ENCODE results near the gene SOWAHB.

Gene SOWAHB, protein sequence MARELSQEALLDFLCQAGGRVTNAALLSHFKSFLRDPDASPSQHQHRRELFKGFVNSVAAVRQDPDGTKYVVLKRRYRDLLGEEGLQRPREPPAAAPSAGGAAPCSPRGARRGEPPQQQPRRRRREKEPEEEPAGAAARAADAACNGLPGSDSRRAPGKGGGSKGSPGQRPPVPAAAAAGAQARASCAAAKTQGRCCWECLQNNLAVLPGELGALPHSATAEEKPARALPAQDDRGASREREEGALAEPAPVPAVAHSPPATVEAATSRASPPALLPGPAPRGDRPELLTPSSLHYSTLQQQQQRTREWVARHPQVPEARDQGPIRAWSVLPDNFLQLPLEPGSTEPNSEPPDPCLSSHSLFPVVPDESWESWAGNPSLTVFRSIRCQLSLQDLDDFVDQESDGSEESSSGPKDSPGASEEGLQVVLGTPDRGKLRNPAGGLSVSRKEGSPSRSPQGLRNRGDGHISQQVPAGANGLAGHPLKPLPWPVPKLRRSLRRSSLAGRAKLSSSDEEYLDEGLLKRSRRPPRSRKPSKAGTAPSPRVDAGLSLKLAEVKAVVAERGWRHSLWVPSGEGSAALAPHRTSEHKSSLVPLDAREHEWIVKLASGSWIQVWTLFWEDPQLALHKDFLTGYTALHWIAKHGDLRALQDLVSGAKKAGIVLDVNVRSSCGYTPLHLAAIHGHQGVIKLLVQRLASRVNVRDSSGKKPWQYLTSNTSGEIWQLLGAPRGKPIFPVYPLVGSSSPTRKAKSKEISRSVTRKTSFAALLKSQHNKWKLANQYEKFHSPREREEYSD

DNA sequence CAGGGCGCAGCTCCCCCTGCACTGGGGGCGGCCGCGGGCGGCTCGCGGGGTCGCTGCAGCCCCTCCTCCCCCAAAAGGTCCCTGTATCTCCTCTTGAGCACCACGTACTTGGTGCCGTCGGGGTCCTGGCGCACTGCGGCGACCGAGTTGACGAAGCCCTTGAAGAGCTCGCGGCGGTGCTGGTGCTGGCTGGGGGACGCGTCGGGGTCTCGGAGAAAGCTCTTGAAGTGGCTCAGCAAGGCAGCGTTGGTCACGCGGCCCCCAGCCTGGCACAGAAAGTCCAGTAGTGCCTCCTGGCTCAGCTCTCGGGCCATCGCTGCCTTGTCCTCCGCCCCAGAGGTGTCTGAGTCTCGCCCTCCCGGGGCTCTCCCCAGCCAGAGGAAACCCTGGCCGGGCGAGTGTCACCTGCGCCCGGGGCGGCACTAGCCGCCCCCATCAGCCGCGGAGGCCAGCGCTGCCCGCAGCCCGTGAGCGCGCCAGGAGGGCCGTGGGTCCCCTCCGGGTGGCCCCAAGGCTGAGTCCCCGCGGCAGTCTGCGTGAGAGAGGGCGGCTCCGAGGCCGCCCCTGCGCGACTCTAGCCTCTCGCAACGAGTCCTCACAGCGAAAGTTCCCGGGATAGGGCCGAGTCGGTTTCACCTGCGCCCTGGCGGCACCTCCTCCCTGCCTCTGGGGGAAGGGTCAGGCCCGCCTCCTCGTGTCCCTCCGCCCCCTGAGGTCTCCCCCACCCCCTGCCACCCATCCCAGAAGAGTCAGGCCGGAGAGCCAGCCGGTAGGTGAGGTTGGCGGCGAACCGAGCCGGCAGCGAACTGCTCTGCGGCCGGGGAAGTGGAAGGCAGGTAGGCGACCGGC lies at the start of gene SOWAHB:
TSS of gene SOWAHB (minus strand) at position 609 of the 849 bp plus-strand sequence. CDS start at position 314, 295 bp downstream.
- peak; percentile 24 for DNase-seq (ENCODE audit: low spot score)

DNA sequence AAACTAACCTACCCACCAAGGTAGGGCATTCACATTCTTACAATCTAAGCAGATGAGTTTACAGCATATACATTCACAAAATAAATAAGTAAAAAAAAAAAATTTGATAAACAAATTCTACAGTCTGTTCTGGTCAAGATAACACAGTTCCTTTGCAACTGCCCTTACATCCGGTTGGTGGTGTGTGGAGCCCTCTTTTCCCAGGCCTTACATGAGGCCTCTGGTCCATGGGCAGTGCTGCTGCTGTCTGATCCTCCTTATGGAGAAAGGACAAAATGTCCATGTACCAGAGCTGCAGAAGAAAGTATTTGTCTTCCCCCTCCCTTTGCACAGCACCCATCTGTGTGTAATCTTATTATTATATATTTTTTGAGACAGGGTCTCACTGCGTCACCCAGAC lies 49.4 kb upstream of the SOWAHB start:
- DNase-seq (ENCODE audit: low spot score): no peak

DNA sequence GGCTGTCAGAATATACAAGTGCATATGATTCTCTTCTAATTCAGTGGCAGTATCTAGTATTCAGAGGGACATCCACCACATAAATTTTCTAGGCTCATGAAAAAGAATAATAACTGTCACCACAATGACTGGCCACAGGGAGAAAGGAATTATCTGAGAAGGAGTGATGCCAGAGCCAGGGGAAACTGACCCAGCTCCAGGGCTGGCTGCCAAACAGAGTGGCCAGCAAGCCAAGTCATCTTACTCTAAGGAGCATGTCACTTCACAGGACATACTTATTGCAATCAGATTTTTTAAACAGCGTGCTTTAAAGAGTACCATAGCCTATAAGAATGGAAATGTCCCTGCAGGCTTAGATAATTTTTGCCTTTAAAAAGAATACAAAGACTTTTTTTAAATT lies 45.8 kb upstream of the SOWAHB start:
- no peak for DNase-seq (ENCODE audit: low spot score)

DNA sequence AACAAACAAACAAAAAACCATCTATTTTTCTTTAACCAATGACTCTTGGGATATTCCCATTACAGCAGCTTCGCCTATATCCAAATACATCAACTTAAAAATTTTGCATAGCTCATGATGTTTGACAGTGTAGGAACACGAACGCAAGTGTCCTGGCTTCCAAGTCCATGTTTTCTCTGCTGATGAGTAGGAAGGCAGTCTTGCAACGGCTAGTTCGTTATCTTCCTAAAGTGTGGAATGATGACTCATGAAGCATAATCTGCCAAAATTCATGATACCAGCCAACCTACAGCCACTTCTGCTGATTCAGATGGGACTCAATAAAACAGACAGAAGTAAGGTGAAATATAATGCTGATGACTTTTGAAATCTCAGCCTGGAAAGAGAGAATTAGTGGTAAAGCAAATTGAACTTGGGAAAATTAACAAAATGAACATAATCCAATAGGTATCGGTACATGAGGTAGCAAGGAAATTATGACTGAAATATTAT lies 45.2 kb upstream of the SOWAHB start:
- no peak for DNase-seq (ENCODE audit: low spot score)

DNA sequence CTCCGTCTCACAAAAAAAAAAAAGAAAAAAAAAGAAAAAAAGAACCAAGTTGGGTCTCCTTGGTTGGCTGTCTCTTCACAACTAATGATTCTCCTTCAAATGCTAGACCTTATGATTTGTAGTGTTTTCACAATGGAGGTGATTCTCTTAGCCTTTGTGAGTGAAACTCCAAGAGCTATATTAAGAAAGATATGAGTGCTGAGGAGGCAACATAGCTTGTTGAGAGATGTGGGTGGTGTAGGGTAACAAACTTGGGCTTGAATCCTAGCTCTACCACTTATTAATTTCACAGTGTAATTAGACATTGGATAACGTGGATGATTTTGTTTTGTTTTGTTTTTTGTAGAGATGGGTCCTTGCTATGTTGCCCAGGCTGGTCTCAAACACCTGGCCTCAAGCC lies 41.2 kb upstream of the SOWAHB start:
- DNase-seq (ENCODE audit: low spot score): no peak

DNA sequence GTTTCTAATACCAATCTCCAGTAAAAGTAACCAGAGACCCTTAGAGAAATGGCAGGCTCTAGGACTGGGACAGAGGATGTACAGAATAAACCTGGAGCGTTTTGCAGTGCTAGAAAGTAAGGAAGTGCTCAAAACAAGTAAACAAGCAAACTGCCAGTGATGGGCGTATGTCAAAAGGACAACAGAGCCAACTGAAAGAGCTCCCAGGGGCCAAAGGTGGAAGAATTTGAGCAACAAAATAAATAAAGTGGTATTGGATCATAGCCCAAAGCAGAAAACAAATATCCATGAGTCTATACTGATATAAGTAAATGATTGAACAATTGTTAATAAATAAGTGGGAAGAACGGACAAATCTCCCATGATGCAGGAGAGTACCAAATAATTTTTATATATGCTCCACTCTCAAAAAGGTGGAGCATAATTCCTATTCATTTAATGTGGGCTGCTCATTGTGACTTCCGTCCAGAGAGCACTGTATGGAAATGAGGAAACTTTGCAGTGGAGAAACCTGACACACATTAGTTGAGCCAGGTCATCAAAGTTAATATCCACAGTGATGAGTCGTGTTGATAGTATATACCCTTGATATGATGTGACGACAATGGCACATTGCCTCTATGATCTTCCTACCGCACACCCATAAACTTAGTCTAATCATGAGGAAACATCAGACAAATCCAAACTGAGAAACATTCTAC lies 33.8 kb upstream of the SOWAHB start:
- DNase-seq (ENCODE audit: low spot score): no peak

DNA sequence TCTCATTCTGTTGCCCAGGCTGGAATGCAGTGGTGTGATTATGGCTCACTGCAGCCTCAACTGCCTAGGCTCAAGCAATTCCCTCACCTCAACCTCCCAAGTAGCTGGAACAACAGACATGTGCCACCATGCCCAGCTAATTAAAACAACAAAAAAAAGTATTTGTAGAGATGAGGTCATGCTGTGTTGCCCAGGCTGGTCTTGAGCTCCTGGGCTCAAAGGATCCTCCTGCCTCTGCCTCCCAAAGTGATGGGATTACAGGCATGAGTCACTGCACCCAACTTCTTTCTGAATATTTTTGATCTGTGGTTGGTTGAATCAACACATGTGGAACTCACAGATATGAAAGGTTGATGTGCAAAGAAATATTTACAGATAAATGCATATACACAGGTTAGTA lies 33.1 kb upstream of the SOWAHB start:
- no peak for DNase-seq (ENCODE audit: low spot score)

DNA sequence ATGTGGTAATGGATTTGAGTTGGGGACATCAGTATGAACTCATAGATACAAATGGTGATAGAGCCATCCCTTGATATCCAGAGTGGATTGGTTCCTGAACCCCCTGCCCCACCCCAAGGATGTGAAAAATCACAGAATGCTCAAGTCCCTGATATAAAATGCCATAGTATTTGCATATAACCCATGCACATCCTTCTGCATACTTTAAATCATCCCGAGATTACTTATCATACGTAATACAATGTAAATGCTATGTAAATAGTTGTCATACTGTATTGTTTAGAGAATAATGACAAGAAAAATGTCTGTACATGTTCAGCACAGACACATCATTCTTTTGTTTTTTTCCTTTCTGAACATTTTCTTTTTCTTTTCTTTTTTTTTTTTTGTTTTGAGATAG lies 32.7 kb upstream of the SOWAHB start:
- no peak for DNase-seq (ENCODE audit: low spot score)

DNA sequence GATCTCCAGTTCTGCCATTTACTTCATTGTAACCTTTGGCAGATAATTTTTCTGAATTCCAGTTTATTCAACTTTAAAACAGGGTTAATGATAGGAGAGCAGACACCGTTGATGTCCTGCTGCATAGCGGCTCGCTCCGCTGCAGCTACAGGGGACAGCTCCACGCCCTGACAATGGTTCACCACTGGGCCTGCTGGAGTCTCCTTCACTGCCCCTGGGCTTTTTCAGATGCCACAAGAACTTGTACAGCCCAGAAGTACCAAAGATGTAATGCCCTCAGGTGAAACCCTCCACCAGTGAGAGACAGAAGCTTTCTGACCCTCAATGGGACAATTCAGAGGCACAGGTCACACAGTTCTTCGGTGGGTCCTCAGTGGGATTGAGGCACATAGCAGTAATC lies 28.9 kb upstream of the SOWAHB start:
- no peak for DNase-seq (ENCODE audit: low spot score)

DNA sequence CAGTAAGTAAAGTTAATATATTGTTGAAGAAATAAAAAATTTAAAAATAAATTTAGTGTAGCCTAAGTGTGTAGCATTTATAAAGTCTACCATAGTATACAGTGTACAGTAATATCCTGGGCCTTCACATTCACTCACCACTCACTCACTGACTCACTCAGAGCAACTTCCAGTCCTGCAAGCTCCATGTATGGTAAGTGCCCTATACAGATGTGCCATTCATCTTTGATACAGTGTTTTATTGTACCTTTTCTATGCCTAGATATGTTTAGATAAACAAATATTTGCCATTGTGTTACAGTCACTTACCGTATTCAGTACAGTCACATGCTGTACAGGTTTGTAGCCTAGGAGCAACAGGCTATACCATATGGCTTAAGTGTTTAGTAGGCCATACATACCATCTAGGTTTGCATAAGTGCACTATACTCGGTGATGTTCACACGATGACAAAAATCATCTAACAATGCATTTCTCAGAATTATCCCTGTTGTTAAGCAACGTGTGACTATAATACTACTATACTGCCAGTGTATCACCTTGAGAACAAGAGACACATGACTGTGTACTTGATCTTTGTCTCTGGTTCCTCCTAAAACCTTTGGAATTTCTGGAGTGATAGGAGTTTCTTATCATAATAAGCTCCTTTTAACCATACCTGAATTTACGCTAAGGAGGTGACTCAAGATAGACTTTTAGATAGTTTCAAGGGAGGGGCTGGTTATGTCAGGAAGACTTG lies 25.8 kb upstream of the SOWAHB start:
- DNase-seq (ENCODE audit: low spot score): no peak

DNA sequence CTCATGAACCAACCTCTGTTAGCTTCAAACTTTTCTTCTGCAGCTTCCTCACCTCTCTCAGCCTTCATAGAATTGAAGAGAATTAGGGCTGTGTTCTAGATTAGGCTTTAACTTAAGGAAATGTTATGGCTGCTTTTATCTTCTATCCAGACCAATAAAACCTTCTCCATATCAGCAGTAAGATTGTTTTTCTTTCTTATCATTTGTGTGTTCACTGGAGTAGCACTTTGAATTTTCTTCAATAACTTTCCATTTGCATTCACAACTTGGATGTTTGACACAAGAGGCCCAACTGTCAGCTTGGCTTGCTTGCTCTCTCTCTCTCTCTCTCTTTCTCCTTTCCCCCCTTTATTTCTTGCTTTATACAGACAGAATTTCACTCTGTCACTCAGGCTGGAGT lies 22.8 kb upstream of the SOWAHB start:
- no peak for DNase-seq (ENCODE audit: low spot score)

DNA sequence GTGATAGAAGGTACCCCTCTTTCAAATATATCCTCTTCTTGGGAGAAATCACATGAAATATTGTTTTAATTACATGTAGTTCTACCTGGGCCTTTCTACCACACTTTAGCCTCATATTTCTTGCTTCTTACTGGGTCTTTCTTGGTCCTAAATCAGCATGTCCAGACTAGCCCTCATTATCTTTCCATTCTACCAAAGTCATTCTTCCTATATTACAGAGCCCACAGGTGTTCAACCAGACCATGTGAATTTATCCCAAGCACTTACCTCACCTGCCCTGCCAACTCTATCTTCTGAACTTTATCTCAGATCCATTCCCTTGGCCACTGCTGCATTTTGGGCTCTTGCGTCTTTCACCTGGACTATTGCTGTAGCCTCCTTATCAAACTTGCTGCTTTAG lies 11.8 kb upstream of the SOWAHB start:
- DNase-seq (ENCODE audit: low spot score): no peak

DNA sequence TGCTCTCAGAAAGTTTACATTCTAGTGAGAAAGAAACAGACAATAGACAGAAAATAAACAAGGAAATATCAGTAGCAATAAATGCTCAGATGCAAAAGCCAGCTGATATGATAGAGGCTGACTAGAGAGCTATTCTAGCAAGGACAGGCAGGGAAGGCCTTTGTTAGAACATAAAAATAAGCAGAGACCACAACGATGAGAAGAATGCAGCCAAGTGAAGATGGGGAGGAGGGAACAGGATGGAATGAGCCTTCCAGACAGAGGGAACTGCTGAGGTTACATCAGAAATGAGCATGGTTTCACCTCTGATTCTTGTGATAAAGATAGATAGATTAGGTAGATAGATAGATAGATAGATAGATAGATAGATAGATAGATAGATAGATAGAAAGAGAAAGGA lies 7.6 kb upstream of the SOWAHB start:
- DNase-seq (ENCODE audit: low spot score): no peak

DNA sequence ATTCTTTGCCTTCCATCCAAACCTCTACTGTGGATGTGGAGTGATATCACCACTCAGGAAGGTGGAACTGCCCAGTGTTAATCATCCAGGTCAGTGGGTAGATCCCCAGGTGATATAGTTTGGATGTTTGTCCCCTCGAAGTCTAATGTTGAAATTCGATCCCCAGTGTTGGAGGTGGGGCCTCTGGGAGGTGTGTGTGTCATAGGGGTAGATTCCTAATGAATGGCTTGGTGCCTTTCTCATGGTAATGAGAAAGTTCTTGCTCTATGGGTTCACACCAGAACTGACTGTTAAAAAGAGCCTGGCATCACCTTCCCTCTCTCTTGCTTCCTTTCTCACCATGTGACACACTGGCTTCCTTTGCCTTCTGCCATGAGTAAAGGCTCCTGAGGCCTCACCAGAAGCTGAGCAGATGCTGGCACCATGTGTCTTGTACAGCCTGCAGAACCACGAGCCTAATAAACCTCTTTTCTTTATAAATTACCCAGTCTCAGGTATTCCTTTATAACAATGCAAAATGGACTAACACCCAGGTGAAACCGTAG lies 6.8 kb upstream of the SOWAHB start:
- no peak for DNase-seq (ENCODE audit: low spot score)

DNA sequence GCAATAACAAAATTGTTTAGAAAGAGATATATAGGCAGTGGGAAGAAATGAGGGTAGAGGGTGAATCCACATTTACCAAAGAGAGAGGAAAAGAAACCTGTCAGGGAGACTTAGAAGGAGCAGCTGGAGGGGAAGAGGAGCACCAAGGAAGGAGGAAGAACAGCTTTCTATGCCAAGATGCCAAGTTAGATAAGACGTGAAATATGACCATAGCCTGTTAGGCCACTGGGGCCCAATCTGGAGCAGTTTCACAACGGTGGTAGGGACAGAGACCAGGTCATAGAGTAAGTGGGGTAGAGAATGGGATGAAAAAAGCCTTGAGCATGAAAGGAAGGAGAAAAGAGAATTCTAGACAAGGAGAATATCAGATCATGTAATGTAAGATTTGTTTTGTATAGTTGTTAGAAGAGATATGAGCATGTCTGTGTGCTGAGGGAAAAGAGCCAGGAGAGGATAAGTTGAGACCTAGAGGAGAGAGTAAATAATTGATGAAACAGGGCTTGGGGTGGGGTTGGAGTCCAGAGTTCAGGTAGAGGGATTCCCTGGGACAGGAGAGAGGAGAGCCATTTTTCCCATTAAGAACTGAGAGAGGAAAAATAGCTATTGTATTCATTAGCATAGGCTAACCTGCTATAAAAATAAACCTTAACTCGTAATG lies 4.4 kb upstream of the SOWAHB start:
- DNase-seq (ENCODE audit: low spot score): no peak

DNA sequence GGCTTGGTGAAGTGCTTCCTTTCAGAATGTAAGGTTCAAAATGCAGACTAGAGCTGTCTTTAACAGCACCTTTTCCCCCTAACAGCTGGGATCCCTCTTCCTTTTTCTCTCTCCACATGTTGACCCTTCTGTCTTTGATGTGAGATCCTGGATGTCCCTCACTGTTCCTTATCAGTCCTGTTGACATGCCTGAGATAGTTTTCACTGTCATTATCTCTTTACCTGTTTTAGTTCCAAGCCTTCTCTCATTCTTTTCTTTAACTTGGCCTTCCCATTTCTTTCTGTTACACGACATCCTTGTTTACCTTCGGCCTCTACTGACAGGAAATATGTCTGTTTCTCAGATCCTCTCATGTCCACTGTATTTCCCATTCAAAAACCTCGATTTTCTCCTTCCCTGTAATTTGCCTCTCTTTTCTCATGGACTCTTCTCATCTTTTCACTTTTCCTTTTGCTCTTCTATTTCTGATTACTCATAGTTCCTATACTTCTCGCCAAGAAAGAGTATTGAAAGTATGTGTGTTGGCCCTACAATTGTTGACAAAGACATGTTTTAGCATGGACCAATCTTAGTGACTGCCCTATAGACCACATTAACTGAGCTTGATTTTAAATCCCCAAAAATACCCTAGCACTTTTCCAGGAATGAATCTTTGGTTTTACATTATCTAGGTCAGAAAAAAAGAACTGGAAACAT lies 1.2 kb upstream of the SOWAHB start:
- DNase-seq (ENCODE audit: low spot score): no peak

DNA sequence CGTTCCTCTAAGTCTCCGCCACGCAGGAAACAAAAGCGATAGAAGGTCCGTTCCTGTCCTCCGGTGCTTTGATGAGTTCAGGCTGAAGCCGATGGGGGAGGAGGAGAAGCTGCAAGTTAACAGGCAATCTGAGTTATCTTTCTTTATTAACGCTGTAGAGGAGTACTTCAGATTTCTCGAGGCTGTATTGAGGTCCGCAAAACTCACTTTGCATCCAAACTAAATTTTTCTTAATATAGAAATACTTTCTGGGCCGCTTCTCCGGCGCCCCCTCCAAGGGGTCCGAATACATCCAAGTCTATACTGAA lies 395 bp upstream of the SOWAHB start:
- no peak for DNase-seq (ENCODE audit: low spot score)

DNA sequence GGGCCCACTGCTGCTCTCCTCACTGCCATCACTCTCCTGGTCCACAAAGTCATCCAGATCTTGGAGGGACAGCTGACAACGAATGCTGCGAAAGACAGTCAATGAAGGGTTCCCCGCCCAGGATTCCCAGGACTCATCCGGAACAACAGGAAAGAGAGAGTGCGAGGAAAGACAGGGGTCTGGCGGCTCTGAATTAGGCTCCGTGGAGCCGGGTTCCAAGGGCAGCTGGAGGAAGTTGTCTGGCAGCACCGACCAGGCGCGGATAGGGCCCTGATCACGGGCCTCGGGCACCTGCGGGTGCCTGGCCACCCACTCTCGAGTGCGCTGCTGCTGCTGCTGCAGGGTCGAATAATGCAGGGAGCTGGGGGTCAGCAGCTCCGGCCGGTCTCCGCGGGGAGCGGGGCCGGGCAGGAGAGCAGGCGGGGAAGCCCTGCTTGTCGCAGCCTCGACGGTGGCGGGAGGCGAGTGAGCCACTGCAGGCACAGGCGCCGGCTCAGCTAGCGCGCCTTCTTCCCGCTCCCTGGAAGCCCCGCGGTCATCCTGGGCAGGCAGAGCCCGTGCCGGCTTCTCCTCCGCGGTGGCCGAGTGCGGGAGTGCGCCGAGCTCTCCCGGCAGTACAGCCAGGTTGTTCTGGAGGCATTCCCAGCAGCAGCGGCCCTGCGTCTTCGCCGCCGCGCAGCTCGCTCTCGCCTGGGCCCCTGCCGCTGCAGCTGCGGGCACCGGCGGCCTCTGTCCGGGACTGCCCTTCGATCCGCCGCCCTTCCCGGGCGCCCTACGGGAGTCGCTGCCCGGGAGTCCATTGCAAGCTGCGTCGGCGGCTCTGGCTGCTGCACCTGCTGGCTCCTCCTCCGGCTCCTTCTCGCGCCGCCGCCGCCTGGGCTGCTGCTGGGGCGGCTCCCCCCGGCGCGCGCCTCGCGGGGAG lies 1.1 kb downstream of the SOWAHB start:
- DNase-seq (ENCODE audit: low spot score): peak; percentile 20

DNA sequence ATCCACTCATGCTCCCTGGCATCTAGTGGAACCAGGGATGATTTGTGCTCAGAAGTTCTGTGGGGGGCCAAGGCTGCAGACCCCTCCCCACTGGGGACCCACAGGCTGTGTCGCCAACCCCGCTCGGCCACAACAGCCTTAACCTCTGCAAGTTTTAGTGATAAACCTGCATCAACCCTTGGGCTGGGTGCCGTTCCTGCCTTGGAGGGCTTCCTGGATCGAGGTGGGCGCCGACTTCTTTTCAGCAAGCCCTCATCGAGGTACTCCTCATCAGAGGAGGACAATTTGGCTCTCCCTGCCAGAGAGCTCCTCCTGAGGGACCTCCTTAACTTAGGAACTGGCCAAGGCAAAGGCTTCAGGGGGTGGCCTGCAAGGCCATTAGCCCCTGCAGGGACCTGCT lies 1.9 kb downstream of the SOWAHB start:
- DNase-seq (ENCODE audit: low spot score): no peak

Data from CD4-positive, alpha-beta T cell treated with Interleukin-15 for 4 hours (primary cell).